ENCODE results near the gene MGAT2.

- no peak for TF ChIP-seq POLR2A (IDR thresholded peaks at IDR 0.05; ENCODE audit: low read depth, low read length)
- TF ChIP-seq CTCF (IDR thresholded peaks at IDR 0.05; ENCODE audit: extremely low read depth in 1 of 2, insufficient read depth in 1 of 2, low read depth in 1 of 2, low read length in 2 of 2), result no peak
- TF ChIP-seq FOS (IDR thresholded peaks at IDR 0.05; ENCODE audit: borderline replicate concordance, insufficient read depth, low read length), result no peak
- TF ChIP-seq JUN (IDR thresholded peaks at IDR 0.05; ENCODE audit: borderline replicate concordance, insufficient read depth, insufficient read length, low read depth), result no peak
Measured at GRCh38 chr14:49617852-49618519, 2.6 kb upstream of the MGAT2 start.
